Endodermal cell (in vitro differentiated cells): ENCODE measurements around the gene ZMAT5. TPM values are rescaled to one million over a fixed set of nuclear protein-coding genes. Genes with fewer than 3 reads are reported as not detected.

Experiments
- DNase-seq: peaks from one replicate; pipeline ENCODE4 v3.0.0-alpha.2; 2017
- H3K27ac ChIP-seq: 2 replicates; pipeline ENCODE4 v1.5.1; 2013; ENCODE audit warnings: mild to moderate bottlenecking, low read depth, low read length, moderate library complexity
- H3K27me3 ChIP-seq: 2 replicates; pipeline ENCODE4 v1.6.1; 2013; ENCODE audit warnings: mild to moderate bottlenecking, low read length, moderate library complexity; ENCODE audit not compliant: insufficient read depth, control insufficient read depth, poor library complexity, severe bottlenecking
- H3K36me3 ChIP-seq: 2 replicates; pipeline ENCODE4 v1.7.0; 2013; ENCODE audit warnings: mild to moderate bottlenecking, low read length, moderate library complexity; ENCODE audit not compliant: control insufficient read depth, insufficient read depth
- H3K4me1 ChIP-seq: one replicate; pipeline ENCODE4 v1.7.0; 2013; ENCODE audit warnings: low read length; ENCODE audit not compliant: control insufficient read depth, insufficient read depth
- H3K4me3 ChIP-seq: 2 replicates; pipeline ENCODE4 v1.5.1; 2013; ENCODE audit warnings: mild to moderate bottlenecking, low read length, moderate library complexity
- H3K9ac ChIP-seq: 2 replicates; pipeline ENCODE4 v1.6.1; 2013; ENCODE audit warnings: mild to moderate bottlenecking, low read length, moderate library complexity; ENCODE audit not compliant: poor library complexity, severe bottlenecking; ENCODE audit errors: extremely low read depth
- H3K9me3 ChIP-seq: 2 replicates; pipeline ENCODE4 v1.6.1; 2013; ENCODE audit warnings: mild to moderate bottlenecking, low read length, moderate library complexity; ENCODE audit not compliant: control insufficient read depth
- H3K27ac Mint-ChIP-seq: 2 replicates; pipeline ENCODE4 v1.8.0; 2020; ENCODE audit warnings: mixed read lengths
- H3K27me3 Mint-ChIP-seq: 2 replicates; pipeline ENCODE4 v1.8.0; 2021; ENCODE audit warnings: mild to moderate bottlenecking, mixed read lengths; ENCODE audit not compliant: insufficient read depth
- H3K36me3 Mint-ChIP-seq: 2 replicates; pipeline ENCODE4 v1.8.0; 2020; ENCODE audit warnings: low read depth, mixed read lengths
- H3K4me1 Mint-ChIP-seq: 2 replicates; pipeline ENCODE4 v1.8.0; 2020; ENCODE audit warnings: mixed read lengths
- H3K4me3 Mint-ChIP-seq: 2 replicates; pipeline ENCODE4 v1.8.0; 2020; ENCODE audit warnings: mild to moderate bottlenecking, moderate library complexity, mixed read lengths
- H3K9me3 Mint-ChIP-seq: 2 replicates; pipeline ENCODE4 v1.8.0; 2020; ENCODE audit warnings: mild to moderate bottlenecking, mixed read lengths
- WGBS, 2 experiments: methylation state at CpG; one replicate each; pipeline versions ENCODE4 v1.1.5 to v1.1.7; 2013; ENCODE audit warnings: missing lambda C conversion rate in 2 of 2, mixed read lengths in 1 of 2; ENCODE audit not compliant: insufficient coverage in 1 of 2, insufficient read length in 1 of 2; 5-methylcytosine and 5-hydroxymethylcytosine counted together
- total RNA-seq, 2 donors: library from RNA; stranded (reverse); fragmentation: NEBNext Ultra II Directional in 1 of 2; extraction: Animal tissue kit (Norgen Biotek cat#: 25700) in 1 of 2; gene quantifications; 2 replicates in 1 of 2; 3 replicates in 1 of 2; pipeline ENCODE4 v1.2.1, GENCODE V29; 2021
- TF ChIP-seq, protein P1 (sequence below): fragments of 200-600 bp; sonication (generic); conservative IDR thresholded peaks from 2 replicates; pipeline ENCODE4 v1.5.0; 2021; ENCODE audit warnings: antibody characterized with exemption, mild to moderate bottlenecking

The ZMAT5 gene
- total RNA-seq, 2 donors from 2014 or later: 15.5 to 22.5 TPM

DNA sequence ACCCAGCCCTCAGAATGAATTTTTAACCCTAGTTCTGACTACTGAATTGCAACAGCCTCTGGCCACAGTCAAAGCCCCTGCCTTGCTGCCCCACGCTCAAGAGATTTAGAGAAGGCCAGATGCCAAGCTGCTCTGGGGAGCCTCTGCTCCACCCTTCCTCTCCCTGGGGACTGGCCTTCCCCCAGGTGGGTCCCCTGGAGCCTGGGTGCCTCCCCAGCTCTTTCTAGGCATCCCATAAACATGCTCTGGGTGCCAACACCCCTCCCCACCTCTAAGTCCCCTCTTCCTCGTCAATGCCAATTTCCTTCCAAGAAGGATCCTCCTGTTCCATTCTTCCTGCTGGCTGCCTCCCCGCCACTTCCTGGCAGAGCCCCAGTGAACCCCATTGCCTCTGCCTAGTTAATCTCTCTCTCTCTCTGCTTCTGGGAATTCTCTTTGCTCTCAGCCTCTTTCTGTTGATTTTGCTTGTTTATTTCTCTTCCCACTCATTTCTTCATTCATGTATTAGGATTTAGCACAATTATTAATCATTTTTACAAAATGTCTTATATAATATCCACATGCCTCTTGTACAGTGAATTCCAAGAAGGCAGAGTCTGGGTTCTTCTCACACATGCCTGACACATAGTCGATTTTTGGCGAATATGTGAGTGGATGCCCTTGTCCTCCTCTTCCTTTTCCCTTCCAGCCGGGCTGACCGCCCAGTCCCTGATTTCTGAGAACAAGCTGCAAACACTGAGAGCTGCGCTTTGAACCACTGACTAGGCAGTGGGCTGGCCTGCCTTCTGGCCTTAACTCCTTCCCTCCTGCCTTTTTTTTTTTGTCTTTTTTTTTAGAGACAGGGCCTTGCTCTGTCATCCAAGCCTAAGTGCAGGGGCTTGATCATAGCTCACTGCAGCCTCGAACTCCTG is 17.9 kb upstream of the ZMAT5 start:
- Histone ChIP-seq H3K4me1 (peaks cover 11% of the 10 kb centered on the region), H3K9ac (no peak overlapping the region), H3K27me3 (no peaks in the 10 kb centered on the region), H3K4me3 (no peak overlapping the region), H3K36me3 (peaks cover 13% of the 10 kb centered on the region), H3K9me3 (no peaks in the 10 kb centered on the region), H3K27ac (no peak overlapping the region)
- H3K9me3 Mint-ChIP-seq: no peaks in the 10 kb centered on the region
- WGBS, 2 experiments: 88 to 93% methylated on average over 7 to 9 of the region's 9 CpGs
- H3K36me3 Mint-ChIP-seq: peaks cover 20% of the 10 kb centered on the region
- peaks cover 27% of the 10 kb centered on the region for H3K4me1 Mint-ChIP-seq
- H3K27ac Mint-ChIP-seq: no peak overlapping the region
- DNase-seq: no peak
- TF ChIP-seq, protein P1, sequence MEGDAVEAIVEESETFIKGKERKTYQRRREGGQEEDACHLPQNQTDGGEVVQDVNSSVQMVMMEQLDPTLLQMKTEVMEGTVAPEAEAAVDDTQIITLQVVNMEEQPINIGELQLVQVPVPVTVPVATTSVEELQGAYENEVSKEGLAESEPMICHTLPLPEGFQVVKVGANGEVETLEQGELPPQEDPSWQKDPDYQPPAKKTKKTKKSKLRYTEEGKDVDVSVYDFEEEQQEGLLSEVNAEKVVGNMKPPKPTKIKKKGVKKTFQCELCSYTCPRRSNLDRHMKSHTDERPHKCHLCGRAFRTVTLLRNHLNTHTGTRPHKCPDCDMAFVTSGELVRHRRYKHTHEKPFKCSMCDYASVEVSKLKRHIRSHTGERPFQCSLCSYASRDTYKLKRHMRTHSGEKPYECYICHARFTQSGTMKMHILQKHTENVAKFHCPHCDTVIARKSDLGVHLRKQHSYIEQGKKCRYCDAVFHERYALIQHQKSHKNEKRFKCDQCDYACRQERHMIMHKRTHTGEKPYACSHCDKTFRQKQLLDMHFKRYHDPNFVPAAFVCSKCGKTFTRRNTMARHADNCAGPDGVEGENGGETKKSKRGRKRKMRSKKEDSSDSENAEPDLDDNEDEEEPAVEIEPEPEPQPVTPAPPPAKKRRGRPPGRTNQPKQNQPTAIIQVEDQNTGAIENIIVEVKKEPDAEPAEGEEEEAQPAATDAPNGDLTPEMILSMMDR: no peak
- H3K27me3 Mint-ChIP-seq: no peaks in the 10 kb centered on the region
- H3K4me3 Mint-ChIP-seq: no peak overlapping the region

DNA sequence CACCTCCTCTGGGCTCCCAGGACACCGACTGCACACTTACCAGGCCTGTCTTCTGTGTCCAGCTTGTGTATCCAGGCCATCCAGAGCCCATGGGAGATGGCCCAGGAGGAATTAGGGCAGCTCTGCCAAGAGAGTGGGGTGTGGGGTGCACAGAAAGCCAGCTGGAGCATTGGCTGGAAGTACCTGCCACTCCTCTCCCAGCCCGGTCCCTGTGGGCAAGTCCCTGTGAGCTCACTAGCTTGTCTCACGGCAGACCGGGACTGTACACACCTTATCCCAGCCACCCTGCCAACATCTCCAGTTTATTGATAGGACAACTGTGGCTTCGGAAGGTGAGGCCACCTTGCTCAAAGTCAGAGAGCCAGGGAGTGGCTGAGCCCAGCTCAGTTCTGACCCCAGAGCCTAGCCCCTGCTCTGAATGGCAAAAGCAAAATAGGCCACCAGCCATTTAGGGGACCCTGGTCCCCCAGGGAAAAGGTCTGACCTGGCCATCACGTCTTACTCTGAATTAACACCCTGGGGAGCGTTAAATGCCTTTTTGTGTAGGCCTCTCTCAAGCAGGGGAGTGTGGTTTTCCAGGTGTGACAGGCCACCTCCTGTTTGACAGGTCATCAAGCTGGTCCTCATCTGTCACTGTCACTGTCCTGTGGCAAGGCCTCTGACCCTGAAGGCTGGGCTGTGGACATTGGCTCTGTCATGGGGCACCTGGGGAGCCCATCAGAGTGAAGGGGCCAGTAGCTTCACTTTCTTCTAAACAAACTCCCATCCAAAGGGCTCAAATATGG is 15.4 kb upstream of the ZMAT5 start:
- Mint-ChIP-seq H3K27ac (no peak overlapping the region), H3K36me3 (peaks cover 3% of the 10 kb centered on the region), H3K4me1 (peaks cover 27% of the 10 kb centered on the region), H3K9me3 (no peaks in the 10 kb centered on the region), H3K27me3 (no peaks in the 10 kb centered on the region), H3K4me3 (no peak overlapping the region)
- Histone ChIP-seq H3K4me1 (peaks cover 11% of the 10 kb centered on the region), H3K36me3 (no peaks in the 10 kb centered on the region), H3K9ac (no peak overlapping the region), H3K9me3 (no peaks in the 10 kb centered on the region), H3K27ac (no peak overlapping the region), H3K4me3 (no peak overlapping the region), H3K27me3 (no peaks in the 10 kb centered on the region)
- peak; percentile 50 for DNase-seq
- TF ChIP-seq, protein P1: no peak
- WGBS, 2 experiments: 76% methylated on average over 6 to 7 of the region's 7 CpGs

DNA sequence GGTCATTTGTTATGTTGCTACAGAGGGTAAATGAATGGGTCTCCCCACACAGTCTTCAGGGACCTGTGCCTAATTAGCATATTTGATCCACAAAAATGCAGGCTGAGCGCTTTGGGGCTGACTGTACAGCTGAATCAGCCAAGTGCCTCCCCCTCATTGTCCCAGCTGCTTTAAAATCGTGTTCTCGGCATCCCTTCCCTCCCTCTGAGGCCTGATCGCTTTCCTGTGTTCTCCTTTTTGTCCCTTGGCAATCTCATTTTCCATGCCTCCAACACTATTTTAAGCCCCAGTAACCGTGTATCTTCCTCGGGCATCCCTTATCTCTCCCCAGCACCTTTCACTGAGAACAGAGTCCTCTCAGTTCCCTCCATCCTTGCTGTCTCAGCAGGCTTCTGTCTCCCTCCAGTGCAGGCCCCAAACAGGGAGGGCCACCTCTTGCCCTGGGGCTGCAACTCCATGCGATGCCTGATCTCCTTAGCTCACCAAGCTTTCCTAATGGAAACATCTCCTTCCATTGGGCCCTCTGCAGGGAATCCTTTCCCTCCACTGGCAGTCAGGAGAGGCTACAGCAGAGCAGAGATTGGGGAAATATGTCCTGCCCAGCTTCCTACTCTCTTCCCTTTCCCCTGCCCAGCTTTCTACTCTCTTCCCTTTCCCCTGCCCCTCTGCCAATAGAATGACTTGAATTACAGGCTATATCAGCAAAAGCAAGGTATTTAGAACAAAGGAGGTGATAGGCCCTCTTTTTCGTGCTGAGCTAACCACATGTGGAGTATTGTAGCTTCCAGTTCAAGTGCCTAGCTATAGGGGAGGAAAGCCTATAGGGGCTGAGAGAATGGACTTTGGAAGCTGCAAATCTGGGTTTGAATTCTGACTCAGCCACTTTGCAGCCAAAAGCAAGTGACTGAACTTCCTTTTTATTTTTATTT is 14.2 kb upstream of the ZMAT5 start:
- H3K36me3 ChIP-seq: no peaks in the 10 kb centered on the region
- TF ChIP-seq, protein P1: no peak
- WGBS, 2 experiments: 74 to 77% methylated on average over 7 to 8 of the region's 8 CpGs
- no peaks in the 10 kb centered on the region for H3K9me3 Mint-ChIP-seq
- H3K9ac ChIP-seq: no peak overlapping the region
- no peaks in the 10 kb centered on the region for H3K27me3 Mint-ChIP-seq
- H3K27ac Mint-ChIP-seq: peak overlapping the region; percentile 23
- no peak overlapping the region for H3K4me3 ChIP-seq
- no peak overlapping the region for H3K4me3 Mint-ChIP-seq
- H3K27me3 ChIP-seq: no peaks in the 10 kb centered on the region
- H3K4me1 ChIP-seq: peaks cover 11% of the 10 kb centered on the region
- peaks cover 33% of the 10 kb centered on the region for H3K4me1 Mint-ChIP-seq
- peak; percentile 60 for DNase-seq
- no peaks in the 10 kb centered on the region for H3K36me3 Mint-ChIP-seq
- H3K27ac ChIP-seq: no peak overlapping the region
- no peaks in the 10 kb centered on the region for H3K9me3 ChIP-seq
